Liver (tissue), 9 donors: Measurements from ENCODE around the gene EEFSEC. TPM values are rescaled to one million over a fixed set of nuclear protein-coding genes. Genes with fewer than 3 reads are reported as not detected.

ENCODE experiments used
- DNase-seq: peaks from one replicate; pipeline ENCODE4 v3.0.0-alpha.2; 2017; ENCODE audit warnings: low spot score
- H3K27ac ChIP-seq, 2 donors: one replicate each; pipeline ENCODE4 v1.7.0; 2013; ENCODE audit warnings: inconsistent platforms in 2 of 2, low read length in 2 of 2, control low read depth in 1 of 2, low read depth in 1 of 2, mild to moderate bottlenecking in 1 of 2
- H3K27me3 ChIP-seq, 4 donors: one replicate each; pipeline versions ENCODE4 v1.6.1 to v1.7.0; 2013; ENCODE audit warnings: low read length in 3 of 4, inconsistent platforms in 1 of 4, mild to moderate bottlenecking in 1 of 4, moderate library complexity in 1 of 4; ENCODE audit not compliant: control insufficient read depth in 4 of 4, insufficient read depth in 4 of 4
- H3K36me3 ChIP-seq, 4 donors: one replicate each; pipeline versions ENCODE4 v1.6.1 to v1.7.0; 2013; ENCODE audit warnings: low read length in 3 of 4, mild to moderate bottlenecking in 3 of 4, low read depth in 1 of 4, moderate library complexity in 1 of 4; ENCODE audit not compliant: control insufficient read depth in 4 of 4, insufficient read depth in 3 of 4
- H3K4me1 ChIP-seq, 4 donors: one replicate each; pipeline versions ENCODE4 v1.6.1 to v1.7.0; 2013; ENCODE audit warnings: low read length in 3 of 4, mild to moderate bottlenecking in 3 of 4, moderate library complexity in 1 of 4; ENCODE audit not compliant: control insufficient read depth in 4 of 4, insufficient read depth in 4 of 4
- H3K4me3 ChIP-seq, 3 donors: one replicate each; pipeline versions ENCODE4 v1.6.1 to v1.7.0; 2013; ENCODE audit warnings: low read length in 3 of 3, control low read depth in 1 of 3, low read depth in 1 of 3, mild to moderate bottlenecking in 1 of 3
- H3K9ac ChIP-seq, 2 donors: one replicate each; pipeline ENCODE4 v1.7.0; 2013; ENCODE audit warnings: low read length in 2 of 2, mild to moderate bottlenecking in 2 of 2, moderate library complexity in 2 of 2, control low read depth in 1 of 2, low read depth in 1 of 2
- H3K9me3 ChIP-seq, 4 donors: one replicate each; pipeline versions ENCODE4 v1.6.1 to v1.7.0; 2013; ENCODE audit warnings: low read length in 3 of 4; ENCODE audit not compliant: control insufficient read depth in 4 of 4
- EGR1 ChIP-seq, 2 donors: IDR thresholded peaks; 2 replicates each; pipeline ENCODE4 v1.6.1; 2016 to 2018; ENCODE audit warnings: antibody characterized with exemption in 2 of 2, low read depth in 2 of 2
- FOXA1 ChIP-seq: IDR thresholded peaks from 2 replicates; pipeline ENCODE4 v1.6.1; 2016; ENCODE audit warnings: antibody characterized with exemption
- FOXA2 ChIP-seq: IDR thresholded peaks from 2 replicates; pipeline ENCODE4 v1.6.1; 2016; ENCODE audit warnings: antibody characterized with exemption
- GABPA ChIP-seq, 2 donors: IDR thresholded peaks in 1 of 2; conservative IDR thresholded peaks in 1 of 2; 2 replicates each; pipeline ENCODE4 v1.6.1; 2016; ENCODE audit warnings: antibody characterized with exemption in 2 of 2, mild to moderate bottlenecking in 1 of 2, moderate library complexity in 1 of 2
- HNF4A ChIP-seq, 2 donors: conservative IDR thresholded peaks; 2 replicates each; pipeline ENCODE4 v1.6.1; 2016; ENCODE audit warnings: antibody characterized with exemption in 2 of 2, mild to moderate bottlenecking in 2 of 2
- HNF4G ChIP-seq: IDR thresholded peaks from 2 replicates; pipeline ENCODE4 v1.6.1; 2016; ENCODE audit warnings: antibody characterized with exemption
- JUND ChIP-seq, 2 donors: IDR thresholded peaks; 2 replicates each; pipeline ENCODE4 v1.6.1; 2016; ENCODE audit warnings: antibody characterized with exemption in 2 of 2
- NR2F2 ChIP-seq: IDR thresholded peaks from 2 replicates; pipeline ENCODE4 v1.6.1; 2016; ENCODE audit warnings: antibody characterized with exemption
- RAD21 ChIP-seq, 2 donors: IDR thresholded peaks; 2 replicates each; pipeline ENCODE4 v1.6.1; 2016; ENCODE audit warnings: antibody characterized with exemption in 2 of 2, mild to moderate bottlenecking in 2 of 2
- RXRA ChIP-seq, 2 donors: IDR thresholded peaks; 2 replicates each; pipeline ENCODE4 v1.6.1; 2017 to 2018; ENCODE audit warnings: antibody characterized with exemption in 2 of 2, mild to moderate bottlenecking in 1 of 2
- SP1 ChIP-seq: IDR thresholded peaks from 2 replicates; pipeline ENCODE4 v1.6.1; 2018; ENCODE audit warnings: antibody characterized with exemption, mild to moderate bottlenecking
- TAF1 ChIP-seq: conservative IDR thresholded peaks from 2 replicates; pipeline ENCODE4 v1.6.1; 2016; ENCODE audit warnings: antibody characterized with exemption, mild to moderate bottlenecking
- YY1 ChIP-seq: IDR thresholded peaks from 2 replicates; pipeline ENCODE4 v1.6.1; 2016; ENCODE audit warnings: antibody characterized with exemption, mild to moderate bottlenecking
- WGBS: extraction: QIAGEN DNeasy Blood & Tissue Kit; methylation state at CpG from one replicate; pipeline ENCODE4 v1.1.7; 2013; 5-methylcytosine and 5-hydroxymethylcytosine counted together
- polyA plus RNA-seq, 2 donors: library from polyadenylated mRNA; stranded (reverse) in 1 of 2; unstranded in 1 of 2; fragments of 200-250 nt in 1 of 2; fragments of >200 nt in 1 of 2; fragmentation: Nextera tagmentation in 1 of 2; extraction: Ambion mirVana in 1 of 2; gene quantifications; one replicate each; pipeline versions ENCODE4 v1.2.1 to v1.2.3, GENCODE V29; 2013 to 2015
- total RNA-seq, 2 donors: library from RNA; depleted of rRNA; stranded (reverse); fragments of >200 nt; gene quantifications; one replicate each; pipeline ENCODE4 v1.2.3, GENCODE V29; 2014
- TF ChIP-seq, protein P1 (sequence below): IDR thresholded peaks from 2 replicates; pipeline ENCODE4 v1.6.1; 2016; ENCODE audit warnings: antibody characterized with exemption
- TF ChIP-seq, protein P2 (sequence below): fragments of 150-350 bp; IDR thresholded peaks from 2 replicates; pipeline ENCODE4 v1.5.1; 2017; ENCODE audit warnings: improper control_type of control experiment, low read depth, low read length; ENCODE audit not compliant: missing input control
- TF ChIP-seq, protein P3 (sequence below): IDR thresholded peaks from 2 replicates; pipeline ENCODE4 v1.6.1; 2016; ENCODE audit warnings: antibody characterized with exemption
- TF ChIP-seq, protein P4 (sequence below): IDR thresholded peaks from 2 replicates; pipeline ENCODE4 v1.6.1; 2016; ENCODE audit warnings: antibody characterized with exemption, mild to moderate bottlenecking
- donor health status: healthy.
- donor health status: healthy.
- donor health status: healthy.
- donor health status: healthy.
- donor health status: healthy.

The EEFSEC gene
- total and polyA plus RNA-seq, 4 donors, result 8.4 to 13.1 (median 10.7) TPM

DNA sequence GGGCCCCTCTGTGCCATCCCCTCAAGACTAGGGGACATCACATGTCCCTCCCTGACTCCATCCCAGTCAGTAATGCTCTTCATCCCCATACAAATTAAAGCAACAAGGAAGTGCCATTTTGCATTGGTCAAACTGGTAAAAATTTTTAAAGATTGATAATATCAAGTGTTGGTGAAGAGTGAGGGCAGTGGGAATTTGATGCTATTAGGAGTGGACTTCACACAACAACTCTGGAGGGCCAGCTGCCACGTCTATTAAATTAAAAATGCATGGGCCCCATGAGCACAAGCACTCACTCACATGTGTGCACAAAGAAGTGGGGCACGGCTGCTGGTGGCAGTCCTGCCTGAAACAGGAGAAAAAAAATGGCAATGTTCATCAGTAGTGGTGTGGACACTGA, 265.6 kb downstream of the EEFSEC start (continued):
- TF ChIP-seq YY1, result no peak
- no peak for TF ChIP-seq RXRA (IDR thresholded peaks at IDR 0.05)

DNA sequence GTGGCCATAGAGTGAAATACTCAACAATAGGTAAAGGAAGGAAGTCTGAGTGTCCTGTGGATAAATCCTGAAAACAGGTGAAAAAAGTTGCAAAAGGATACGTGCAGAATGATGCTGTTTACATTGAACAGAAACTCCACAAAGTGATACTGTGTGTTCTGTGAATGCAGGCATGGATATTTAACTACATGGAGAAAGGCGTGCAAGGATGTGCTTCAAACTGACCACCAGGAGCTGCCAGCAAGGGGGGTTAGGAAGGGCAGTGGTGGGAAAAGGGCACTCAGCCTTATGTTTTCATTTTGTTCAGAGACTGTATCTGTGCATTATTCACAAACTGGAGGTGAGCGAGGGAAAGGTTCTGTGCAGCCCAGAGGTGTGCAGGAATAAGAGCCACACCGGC, 266.0 kb downstream of the EEFSEC start:
- Histone ChIP-seq H3K27ac (no peak overlapping the region), H3K27me3 (no peaks in the 10 kb centered on the region), H3K9me3 (no peaks in the 10 kb centered on the region), H3K9ac (no peak overlapping the region), H3K36me3 (no peaks in the 10 kb centered on the region), H3K4me1 (no peaks in the 10 kb centered on the region), H3K4me3 (no peak overlapping the region)
- 97% methylated on average over 4 of the region's 4 CpGs for WGBS
- TF ChIP-seq EGR1 (IDR thresholded peaks at IDR 0.05; ENCODE audit: low read depth in 2 of 2) (no peak), RXRA (IDR thresholded peaks at IDR 0.05) (no peak), TAF1 (no peak), JUND (IDR thresholded peaks at IDR 0.05) (no peak), YY1 (no peak), HNF4G (no peak), NR2F2 (no peak), RAD21 (IDR thresholded peaks at IDR 0.05) (no peak)
- TF ChIP-seq, protein P1, sequence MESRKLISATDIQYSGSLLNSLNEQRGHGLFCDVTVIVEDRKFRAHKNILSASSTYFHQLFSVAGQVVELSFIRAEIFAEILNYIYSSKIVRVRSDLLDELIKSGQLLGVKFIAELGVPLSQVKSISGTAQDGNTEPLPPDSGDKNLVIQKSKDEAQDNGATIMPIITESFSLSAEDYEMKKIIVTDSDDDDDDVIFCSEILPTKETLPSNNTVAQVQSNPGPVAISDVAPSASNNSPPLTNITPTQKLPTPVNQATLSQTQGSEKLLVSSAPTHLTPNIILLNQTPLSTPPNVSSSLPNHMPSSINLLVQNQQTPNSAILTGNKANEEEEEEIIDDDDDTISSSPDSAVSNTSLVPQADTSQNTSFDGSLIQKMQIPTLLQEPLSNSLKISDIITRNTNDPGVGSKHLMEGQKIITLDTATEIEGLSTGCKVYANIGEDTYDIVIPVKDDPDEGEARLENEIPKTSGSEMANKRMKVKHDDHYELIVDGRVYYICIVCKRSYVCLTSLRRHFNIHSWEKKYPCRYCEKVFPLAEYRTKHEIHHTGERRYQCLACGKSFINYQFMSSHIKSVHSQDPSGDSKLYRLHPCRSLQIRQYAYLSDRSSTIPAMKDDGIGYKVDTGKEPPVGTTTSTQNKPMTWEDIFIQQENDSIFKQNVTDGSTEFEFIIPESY, result no peak
- DNase-seq, result no peak

DNA sequence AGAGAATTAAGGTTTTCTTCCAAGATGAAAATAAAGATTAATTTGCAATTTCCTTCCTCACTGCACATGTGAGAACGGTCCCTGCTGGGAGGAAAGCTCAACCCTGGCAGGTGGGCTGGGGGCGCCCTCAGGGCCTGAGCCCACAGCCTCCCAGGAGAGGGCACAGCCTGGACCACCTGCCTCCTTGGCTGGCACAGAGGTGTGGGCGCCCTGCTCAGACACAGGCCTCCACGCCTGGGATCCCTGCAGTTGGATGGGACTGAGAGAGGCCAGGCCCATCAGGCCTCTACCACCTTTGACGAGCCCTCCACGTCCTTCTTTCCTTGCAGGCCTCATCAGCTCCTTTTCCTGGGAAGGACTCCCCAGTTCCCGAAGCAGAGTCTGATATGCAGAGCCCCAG, 267.0 kb downstream of the EEFSEC start:
- no peaks in the 10 kb centered on the region for H3K4me1 ChIP-seq
- H3K27ac ChIP-seq, result no peak overlapping the region
- TF ChIP-seq, protein P2, sequence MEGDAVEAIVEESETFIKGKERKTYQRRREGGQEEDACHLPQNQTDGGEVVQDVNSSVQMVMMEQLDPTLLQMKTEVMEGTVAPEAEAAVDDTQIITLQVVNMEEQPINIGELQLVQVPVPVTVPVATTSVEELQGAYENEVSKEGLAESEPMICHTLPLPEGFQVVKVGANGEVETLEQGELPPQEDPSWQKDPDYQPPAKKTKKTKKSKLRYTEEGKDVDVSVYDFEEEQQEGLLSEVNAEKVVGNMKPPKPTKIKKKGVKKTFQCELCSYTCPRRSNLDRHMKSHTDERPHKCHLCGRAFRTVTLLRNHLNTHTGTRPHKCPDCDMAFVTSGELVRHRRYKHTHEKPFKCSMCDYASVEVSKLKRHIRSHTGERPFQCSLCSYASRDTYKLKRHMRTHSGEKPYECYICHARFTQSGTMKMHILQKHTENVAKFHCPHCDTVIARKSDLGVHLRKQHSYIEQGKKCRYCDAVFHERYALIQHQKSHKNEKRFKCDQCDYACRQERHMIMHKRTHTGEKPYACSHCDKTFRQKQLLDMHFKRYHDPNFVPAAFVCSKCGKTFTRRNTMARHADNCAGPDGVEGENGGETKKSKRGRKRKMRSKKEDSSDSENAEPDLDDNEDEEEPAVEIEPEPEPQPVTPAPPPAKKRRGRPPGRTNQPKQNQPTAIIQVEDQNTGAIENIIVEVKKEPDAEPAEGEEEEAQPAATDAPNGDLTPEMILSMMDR, result no peak
- TF ChIP-seq GABPA (IDR thresholded peaks at IDR 0.05 in 1 of 2, conservative IDR thresholded peaks at IDR 0.05 in 1 of 2), result no peak
- TF ChIP-seq, protein P3, sequence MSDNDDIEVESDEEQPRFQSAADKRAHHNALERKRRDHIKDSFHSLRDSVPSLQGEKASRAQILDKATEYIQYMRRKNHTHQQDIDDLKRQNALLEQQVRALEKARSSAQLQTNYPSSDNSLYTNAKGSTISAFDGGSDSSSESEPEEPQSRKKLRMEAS, result no peak
- no peak for TF ChIP-seq YY1
- no peak for TF ChIP-seq FOXA2
- TF ChIP-seq HNF4A (conservative IDR thresholded peaks at IDR 0.05), result no peak
- no peak for TF ChIP-seq HNF4G
- TF ChIP-seq SP1, result no peak
- no peak for TF ChIP-seq TAF1
- TF ChIP-seq JUND (IDR thresholded peaks at IDR 0.05), result no peak
- no peak for TF ChIP-seq NR2F2
- no peak for TF ChIP-seq FOXA1
- TF ChIP-seq, protein P4, sequence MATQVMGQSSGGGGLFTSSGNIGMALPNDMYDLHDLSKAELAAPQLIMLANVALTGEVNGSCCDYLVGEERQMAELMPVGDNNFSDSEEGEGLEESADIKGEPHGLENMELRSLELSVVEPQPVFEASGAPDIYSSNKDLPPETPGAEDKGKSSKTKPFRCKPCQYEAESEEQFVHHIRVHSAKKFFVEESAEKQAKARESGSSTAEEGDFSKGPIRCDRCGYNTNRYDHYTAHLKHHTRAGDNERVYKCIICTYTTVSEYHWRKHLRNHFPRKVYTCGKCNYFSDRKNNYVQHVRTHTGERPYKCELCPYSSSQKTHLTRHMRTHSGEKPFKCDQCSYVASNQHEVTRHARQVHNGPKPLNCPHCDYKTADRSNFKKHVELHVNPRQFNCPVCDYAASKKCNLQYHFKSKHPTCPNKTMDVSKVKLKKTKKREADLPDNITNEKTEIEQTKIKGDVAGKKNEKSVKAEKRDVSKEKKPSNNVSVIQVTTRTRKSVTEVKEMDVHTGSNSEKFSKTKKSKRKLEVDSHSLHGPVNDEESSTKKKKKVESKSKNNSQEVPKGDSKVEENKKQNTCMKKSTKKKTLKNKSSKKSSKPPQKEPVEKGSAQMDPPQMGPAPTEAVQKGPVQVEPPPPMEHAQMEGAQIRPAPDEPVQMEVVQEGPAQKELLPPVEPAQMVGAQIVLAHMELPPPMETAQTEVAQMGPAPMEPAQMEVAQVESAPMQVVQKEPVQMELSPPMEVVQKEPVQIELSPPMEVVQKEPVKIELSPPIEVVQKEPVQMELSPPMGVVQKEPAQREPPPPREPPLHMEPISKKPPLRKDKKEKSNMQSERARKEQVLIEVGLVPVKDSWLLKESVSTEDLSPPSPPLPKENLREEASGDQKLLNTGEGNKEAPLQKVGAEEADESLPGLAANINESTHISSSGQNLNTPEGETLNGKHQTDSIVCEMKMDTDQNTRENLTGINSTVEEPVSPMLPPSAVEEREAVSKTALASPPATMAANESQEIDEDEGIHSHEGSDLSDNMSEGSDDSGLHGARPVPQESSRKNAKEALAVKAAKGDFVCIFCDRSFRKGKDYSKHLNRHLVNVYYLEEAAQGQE, result no peak
- no peaks in the 10 kb centered on the region for H3K36me3 ChIP-seq
- H3K4me3 ChIP-seq, result no peak overlapping the region
- WGBS, result 94% methylated on average over 7 of the region's 7 CpGs
- H3K9ac ChIP-seq, result no peak overlapping the region
- DNase-seq, result no peak
- no peaks in the 10 kb centered on the region for H3K27me3 ChIP-seq
- H3K9me3 ChIP-seq, result no peaks in the 10 kb centered on the region
